NCI-H2171 treated with DMSO at 0.1 percent for 48 hours (cell line): ENCODE data around the gene CACNA2D4.

Source experiments
- DNase-seq: peaks from one replicate; lab custom pipeline; 2025; lab: John Stamatoyannopoulos, UW

CACNA2D4 gene

GRCh38 chr12:1778911-1779310, 139.5 kb downstream of the CACNA2D4 start:
- no peak for DNase-seq

- DNase-seq, result no peak
Observed at GRCh38 chr12:1777798-1778197, 140.7 kb downstream of the CACNA2D4 start.

- peak; percentile 71 for DNase-seq
Observed at GRCh38 chr12:1776170-1776921, 142.1 kb downstream of the CACNA2D4 start.

- DNase-seq, result no peak
Observed at GRCh38 chr12:1773937-1774655, 144.4 kb downstream of the CACNA2D4 start.

- DNase-seq, result no peak
Observed at GRCh38 chr12:1769809-1770494, 148.5 kb downstream of the CACNA2D4 start.

- DNase-seq, result peak; percentile 94
Observed at GRCh38 chr12:1768615-1769014, 149.8 kb downstream of the CACNA2D4 start.

GRCh38 chr12:1767407-1768090, 150.9 kb downstream of the CACNA2D4 start:
- peak; percentile 41 for DNase-seq

- peak; percentile 84 for DNase-seq
Observed at GRCh38 chr12:1766110-1766509, 152.3 kb downstream of the CACNA2D4 start.

- no peak for DNase-seq
Observed at GRCh38 chr12:1763153-1763552, 155.3 kb downstream of the CACNA2D4 start.

GRCh38 chr12:1761857-1762256, 156.6 kb downstream of the CACNA2D4 start:
- DNase-seq, result no peak

GRCh38 chr12:1760566-1761382, 157.7 kb downstream of the CACNA2D4 start:
- DNase-seq, result no peak

- DNase-seq, result no peak
Observed at GRCh38 chr12:1758887-1759286, 159.6 kb downstream of the CACNA2D4 start.

GRCh38 chr12:1758376-1758775, 160.1 kb downstream of the CACNA2D4 start:
- no peak for DNase-seq

GRCh38 chr12:1750300-1750699, 168.2 kb downstream of the CACNA2D4 start:
- no peak for DNase-seq

GRCh38 chr12:1749019-1749418, 169.4 kb downstream of the CACNA2D4 start:
- no peak for DNase-seq

GRCh38 chr12:1747609-1748008, 170.8 kb downstream of the CACNA2D4 start:
- peak; percentile 30 for DNase-seq

- no peak for DNase-seq
Observed at GRCh38 chr12:1744932-1745331, 173.5 kb downstream of the CACNA2D4 start.
